Stimulated activated CD8-positive, alpha-beta memory T cell treated with anti-CD3 and anti-CD28 coated beads, Interleukin-15, amount 100 ng/mL, for 4 hours (primary cell): Measurements from ENCODE around the gene GBA2.
A peak's percentile ranks its signal among the peaks of the same experiment; 100 is the strongest.

ENCODE experiments used
- DNase-seq, 2 donors: peaks; one replicate each; pipeline ENCODE4 v3.0.0-alpha.2; 2020; ENCODE audit warnings: low read depth in 2 of 2

GBA2 gene

GRCh38 chr9:35738924-35739323 lies 10.1 kb downstream of the GBA2 start:
- no peak for DNase-seq

GRCh38 chr9:35738186-35738585 lies 10.8 kb downstream of the GBA2 start:
- DNase-seq, result no peak

GRCh38 chr9:35737143-35737542 lies 11.9 kb downstream of the GBA2 start:
- no peak for DNase-seq

- peak in 1 of 2 donors; percentile 54 for DNase-seq
These were observed 12.8 kb downstream of the GBA2 start for GRCh38 chr9:35736201-35736633.

GRCh38 chr9:35734096-35734495 lies 14.9 kb downstream of the GBA2 start:
- DNase-seq, result no peak

GRCh38 chr9:35732800-35733541 lies 16.1 kb downstream of the GBA2 start:
- no peak for DNase-seq

GRCh38 chr9:35732185-35732799 lies 16.7 kb downstream of the GBA2 start, which contains the start of the genes CREB3 and TLN1:
Gene CREB3 (plus strand): TSS chr9:35732666. CDS start chr9:35732773, 107 bp downstream.
Gene TLN1 (minus strand): TSS chr9:35732195. CDS start chr9:35725694, 6,501 bp downstream.
- peak; percentile 92 to 93 for DNase-seq

GRCh38 chr9:35731415-35732184 lies 17.4 kb downstream of the GBA2 start:
- no peak for DNase-seq

- DNase-seq, result no peak
These were observed 18.6 kb downstream of the GBA2 start for GRCh38 chr9:35730486-35730854.

GRCh38 chr9:35729700-35730485 lies 19.1 kb downstream of the GBA2 start:
- DNase-seq, result no peak

GRCh38 chr9:35729101-35729500 lies 19.9 kb downstream of the GBA2 start:
- DNase-seq, result no peak

- peak in 1 of 2 donors; percentile 23 for DNase-seq
These were observed 20.7 kb downstream of the GBA2 start for GRCh38 chr9:35728041-35728971.

- no peak for DNase-seq
These were observed 21.4 kb downstream of the GBA2 start for GRCh38 chr9:35727676-35728040.

GRCh38 chr9:35726931-35727330 lies 22.1 kb downstream of the GBA2 start:
- DNase-seq, result no peak

GRCh38 chr9:35725362-35725761 lies 23.7 kb downstream of the GBA2 start:
- DNase-seq, result no peak

GRCh38 chr9:35723908-35724307 lies 25.1 kb downstream of the GBA2 start:
- no peak for DNase-seq

- DNase-seq, result no peak
These were observed 25.6 kb downstream of the GBA2 start for GRCh38 chr9:35723426-35723825.

- DNase-seq, result no peak
These were observed 29.5 kb downstream of the GBA2 start for GRCh38 chr9:35719546-35719945.

- no peak for DNase-seq
These were observed 30.1 kb downstream of the GBA2 start for GRCh38 chr9:35718721-35719511.
